Measurements from ENCODE around the gene GMPS. TPM values are rescaled to one million over a fixed set of nuclear protein-coding genes. Genes with fewer than 3 reads are reported as not detected.

Gene GMPS
- total and polyA plus RNA-seq, 2 of the 8 experiments (the other 6 are each of a cell fraction or from before 2014, with no cell fraction given): 57.7 to 175 TPM

- TF ChIP-seq SIN3A (conservative IDR thresholded peaks at IDR 0.05 in 1 of 2, IDR thresholded peaks at IDR 0.05 in 1 of 2; ENCODE audit: low read depth in 1 of 2, low read length in 2 of 2): no peak
- no peak for TF ChIP-seq CEBPB (IDR thresholded peaks at IDR 0.05; ENCODE audit: low read depth, low read length)
Observed at GRCh38 chr3:155963570-155963969, 93.1 kb downstream of the GMPS start (continued).

Data from H1 (cell line).